Activated T-cell treated with anti-CD3 and anti-CD28 coated beads, Interleukin-2, amount 50 U/mL, for 1 hour (primary cell): ENCODE results near the gene VAC14.

Experiments used
- DNase-seq: peaks from one replicate; pipeline ENCODE4 v3.0.0-alpha.2; 2020

VAC14 gene

DNA sequence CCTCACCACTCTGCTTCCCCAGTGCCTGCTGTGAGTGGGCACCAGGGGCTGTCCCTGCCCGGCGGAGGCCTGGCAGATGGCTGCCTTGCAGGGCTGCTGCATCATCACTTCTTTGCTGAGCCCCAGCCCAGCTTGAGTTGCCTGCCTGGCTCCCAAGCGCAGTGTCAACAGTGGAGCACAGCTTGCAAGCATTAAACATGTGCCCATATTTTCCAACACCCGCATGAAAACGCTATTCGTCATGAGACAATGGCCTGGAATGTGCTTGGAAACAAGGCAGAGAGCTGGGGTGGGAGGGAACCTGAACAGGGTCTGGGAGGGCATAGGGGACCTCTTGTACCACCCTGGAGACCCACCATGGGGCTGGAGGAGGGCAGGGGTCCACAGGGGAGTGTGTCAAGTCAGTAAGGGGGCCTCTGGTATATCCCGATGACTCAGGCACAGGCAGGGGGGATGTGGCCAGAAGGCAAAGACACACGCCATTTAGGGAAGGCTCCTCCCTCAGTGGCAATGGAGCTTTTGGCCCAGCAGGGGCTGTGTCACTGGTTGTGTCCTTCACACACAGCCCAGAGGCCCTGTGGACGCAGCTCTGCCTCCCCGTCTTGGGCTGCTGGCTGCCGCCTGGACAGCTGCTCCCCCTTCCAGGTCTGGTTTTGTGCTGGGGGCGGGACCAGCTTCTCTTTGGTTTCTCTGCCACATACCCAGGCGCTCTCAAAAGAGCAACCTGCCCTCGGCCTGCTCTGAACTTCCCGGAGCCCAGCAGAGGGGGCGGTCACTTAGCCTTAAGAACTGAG is 97.7 kb downstream of the VAC14 start:
- DNase-seq = no peak

DNA sequence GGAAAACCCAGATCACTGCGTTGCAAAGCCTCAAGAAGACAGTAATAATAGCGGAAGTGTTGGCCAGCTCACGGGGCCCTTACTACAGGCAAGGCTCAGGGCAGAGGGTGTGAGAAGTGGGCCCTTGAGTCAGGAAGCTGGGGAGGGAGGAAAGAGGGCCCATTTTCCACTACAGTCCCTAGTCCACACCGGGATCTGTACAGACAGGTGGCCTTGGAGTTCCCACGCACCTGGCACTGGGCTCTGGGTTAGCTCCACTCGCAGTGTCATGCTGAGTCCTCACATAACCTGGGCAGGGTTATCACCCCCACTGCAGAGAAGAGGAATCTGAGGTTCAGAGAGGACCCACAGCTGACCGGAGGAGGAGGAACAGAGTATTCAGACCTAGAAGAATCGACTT is 98.3 kb downstream of the VAC14 start:
- DNase-seq = no peak

DNA sequence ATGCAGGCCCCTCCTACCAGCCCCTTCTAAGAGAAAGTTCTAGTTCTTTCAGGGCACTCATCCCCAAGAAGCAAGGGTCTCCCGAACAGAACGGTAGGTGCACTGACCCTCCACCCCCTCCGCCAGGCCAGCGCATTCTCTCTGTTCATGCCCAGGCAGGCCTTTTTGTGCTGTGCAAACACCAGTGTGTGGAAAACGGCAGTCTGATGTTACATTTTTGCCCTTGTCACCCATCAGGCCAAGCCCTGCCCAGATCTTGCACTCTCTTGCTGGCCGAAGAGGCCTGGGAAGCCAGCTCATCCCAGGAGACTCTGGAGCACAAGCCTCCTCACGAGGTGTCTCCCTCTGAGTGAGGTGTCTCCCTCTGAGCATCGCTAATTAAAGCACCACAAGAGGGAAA is 99.0 kb downstream of the VAC14 start:
- no peak for DNase-seq

DNA sequence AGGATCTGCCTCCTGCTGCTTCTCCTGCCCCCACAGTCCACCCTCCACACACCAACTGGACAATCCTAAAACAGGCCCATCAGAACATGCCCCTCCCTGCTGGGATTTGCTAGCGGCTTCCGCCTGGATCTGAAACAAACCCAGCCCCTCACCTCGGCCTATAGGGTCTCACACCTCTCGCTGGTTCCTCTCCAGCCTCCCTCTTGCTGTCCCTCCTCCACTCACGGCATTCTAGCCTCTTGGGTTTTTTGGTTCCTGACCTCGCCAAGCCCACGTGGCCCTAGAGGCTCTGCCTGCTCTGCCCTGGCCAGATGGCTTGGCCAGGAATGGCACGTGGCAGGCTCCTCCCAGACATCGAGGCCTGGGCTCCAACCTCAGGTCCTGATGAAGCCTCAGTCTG is 99.4 kb downstream of the VAC14 start:
- no peak for DNase-seq

DNA sequence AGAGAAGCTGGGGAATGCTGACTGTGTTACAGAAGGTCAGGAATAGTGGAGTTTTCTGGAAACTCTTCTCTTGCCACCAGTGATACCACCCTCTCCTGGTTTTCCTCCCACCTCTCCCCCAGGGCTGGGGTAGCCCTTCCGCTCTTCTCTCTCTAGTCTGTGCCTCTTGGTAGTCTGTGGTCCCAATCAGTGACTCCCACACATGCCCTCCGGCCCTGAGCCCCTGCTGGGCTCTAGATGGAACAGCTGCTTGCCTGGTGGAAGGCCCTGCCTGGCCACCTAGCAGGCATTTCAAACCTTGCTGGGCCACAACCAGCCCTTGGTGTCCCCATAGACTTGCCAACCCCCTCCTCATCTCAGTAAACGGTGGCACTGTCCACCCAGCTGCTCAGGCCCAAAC is 99.9 kb downstream of the VAC14 start:
- no peak for DNase-seq

DNA sequence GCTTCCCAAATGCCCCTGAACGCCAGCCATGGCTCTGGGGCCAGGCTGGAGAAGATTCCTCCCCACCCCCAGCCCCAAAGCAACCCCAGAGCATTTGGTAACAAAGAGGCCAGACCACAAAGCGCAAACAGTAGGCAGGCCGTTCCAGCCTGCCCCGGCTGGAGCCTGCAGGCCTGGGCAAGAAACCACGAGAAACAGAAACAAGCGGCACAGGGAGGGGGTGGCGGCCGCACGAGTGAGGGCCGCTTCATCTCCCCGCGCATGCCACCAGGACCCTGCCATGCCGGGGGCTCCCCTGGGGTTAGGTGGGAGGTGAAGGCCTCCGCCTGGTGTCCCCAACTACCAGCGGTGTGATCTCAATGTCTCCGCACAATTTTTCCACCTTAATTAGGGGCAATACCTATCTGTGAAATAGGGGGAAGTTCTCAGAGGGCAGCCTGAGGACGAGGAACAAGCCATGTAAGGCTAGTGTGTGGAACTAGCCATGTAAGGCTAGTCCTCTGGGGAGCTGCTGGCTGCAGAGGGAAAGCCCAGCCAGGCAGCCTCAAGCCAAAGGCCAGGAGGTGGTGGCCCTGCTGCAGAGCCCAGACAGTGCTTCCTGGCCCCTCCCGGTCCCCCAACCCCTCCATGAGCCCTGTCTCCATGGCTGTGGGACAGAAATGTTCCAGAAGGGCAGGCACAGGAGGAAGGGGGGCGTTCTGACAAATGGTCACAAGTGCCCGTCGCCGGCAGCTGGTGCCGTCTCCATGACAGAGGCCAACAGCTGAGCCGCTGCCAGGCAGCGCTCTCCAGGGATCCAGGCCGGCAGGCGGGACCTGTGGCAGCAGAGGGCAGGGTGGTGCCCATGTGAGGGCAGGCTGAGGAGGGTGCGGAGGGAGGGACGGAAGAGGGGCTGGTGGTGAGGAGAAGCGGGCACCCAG is 100.6 kb downstream of the VAC14 start:
- no peak for DNase-seq

DNA sequence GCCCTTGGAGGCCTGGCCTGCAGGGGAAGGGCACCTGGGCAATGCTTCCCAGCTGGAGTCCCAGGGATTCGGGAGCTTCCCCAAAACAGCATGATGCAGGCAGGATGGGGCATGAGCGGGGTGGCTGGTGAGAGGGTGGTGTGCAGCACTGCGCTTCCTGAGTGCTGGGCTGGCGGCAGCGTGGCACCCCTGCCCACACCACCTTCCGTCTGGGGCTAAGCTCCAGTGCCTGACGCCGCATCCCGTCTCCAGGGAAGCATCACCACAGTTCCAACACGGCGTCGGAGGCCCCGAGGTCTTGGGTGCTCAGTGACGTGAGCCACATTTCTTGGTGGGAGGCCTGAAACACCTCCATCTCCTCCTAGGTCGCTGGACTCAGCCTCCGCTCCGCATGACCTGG is 101.3 kb downstream of the VAC14 start:
- no peak for DNase-seq

DNA sequence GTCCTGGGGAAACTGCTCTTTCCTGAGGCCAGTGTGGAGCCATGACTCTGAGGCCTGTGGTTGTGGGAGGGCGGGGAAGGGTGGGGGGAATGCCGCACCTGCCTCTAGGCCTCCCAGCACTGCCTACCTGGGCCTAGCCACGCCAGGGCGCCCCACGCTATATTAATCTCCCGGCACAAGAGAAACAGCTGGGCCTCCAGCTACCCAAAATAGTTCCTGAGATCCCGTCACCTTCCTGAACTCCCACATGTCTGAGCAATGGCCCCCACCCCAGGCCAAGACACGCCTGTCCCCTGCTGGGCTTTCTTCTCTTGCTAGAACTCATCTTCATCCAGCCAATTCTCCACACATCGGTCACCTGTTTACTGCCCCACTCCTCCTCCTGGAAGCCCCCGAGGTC is 102.1 kb downstream of the VAC14 start:
- DNase-seq = no peak

DNA sequence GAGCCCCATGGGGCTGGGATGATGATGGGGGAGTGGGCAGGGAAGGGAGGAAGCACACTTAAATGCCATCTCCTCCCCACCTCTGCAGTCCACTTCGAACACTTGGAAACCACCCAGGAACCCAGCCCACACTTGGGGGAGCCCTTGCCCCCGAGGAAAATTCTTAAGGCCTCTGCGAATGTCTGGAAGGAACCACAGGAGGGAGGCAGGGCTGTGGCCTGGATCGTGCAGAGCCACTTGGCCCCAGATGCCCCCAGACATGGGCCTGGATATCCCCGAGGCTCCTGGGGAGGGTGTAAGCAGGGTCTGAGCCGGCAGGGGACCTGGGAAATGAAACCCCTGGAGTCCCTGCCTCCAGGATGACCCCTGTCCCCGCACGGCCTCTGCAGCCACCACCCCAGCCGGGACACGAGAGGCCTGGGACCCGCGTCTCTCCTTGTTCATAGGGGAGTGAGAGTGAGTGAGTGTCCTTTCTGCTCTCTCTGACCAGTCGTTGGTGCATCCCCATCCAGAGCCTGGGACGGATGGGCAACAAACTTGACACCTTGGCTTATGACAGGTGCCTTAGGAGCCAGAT is 103.3 kb downstream of the VAC14 start:
- no peak for DNase-seq

DNA sequence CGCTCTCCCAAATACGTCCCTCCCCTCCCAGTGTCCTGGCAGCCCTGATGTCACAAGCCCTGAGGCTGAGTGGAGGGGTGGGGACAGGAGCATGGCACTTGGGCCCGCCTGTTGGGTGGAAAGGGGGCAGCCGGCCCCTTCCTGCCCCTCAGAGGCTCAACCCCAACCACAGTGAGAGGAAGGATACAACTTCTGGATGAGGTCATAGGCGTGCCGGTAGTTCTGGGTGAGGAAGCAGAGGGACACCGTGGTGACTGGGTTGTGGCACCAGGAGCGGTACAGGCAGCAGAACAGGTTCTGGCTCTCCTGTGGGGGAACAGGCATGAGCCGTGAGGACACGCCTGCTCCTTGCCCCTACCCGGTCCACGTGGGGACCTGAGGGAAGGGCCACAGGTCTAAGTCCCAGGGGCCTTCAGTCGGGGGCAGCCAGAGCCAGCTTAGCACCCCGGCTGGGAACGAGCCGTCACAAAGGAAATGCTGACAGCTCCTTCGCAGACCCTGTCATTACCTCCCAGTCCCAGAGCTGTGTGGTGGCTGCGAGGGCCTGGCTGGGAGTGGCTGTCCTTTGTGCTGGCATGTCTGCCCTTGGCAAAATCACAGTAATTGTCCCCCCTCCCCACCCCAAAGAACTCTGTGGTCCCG is 103.9 kb downstream of the VAC14 start:
- no peak for DNase-seq

DNA sequence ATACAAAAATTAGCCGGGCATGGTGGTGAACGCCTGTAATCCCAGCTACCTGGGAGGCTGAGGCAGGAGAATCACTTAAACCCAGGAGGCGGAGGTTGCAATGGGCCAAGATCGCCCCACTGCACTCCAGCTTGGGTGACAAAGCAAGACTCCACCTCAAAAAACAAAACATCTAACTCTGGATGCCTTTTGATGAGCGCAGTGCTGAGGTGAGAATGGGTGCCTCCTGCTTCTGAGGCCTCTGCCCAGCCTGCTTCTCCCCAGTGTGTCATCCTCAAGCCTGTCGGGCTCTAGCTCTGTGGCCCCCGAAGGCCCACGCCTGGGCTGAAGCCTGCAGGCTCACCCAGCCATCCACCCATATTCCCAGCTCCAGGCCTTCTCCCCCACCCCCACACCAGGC is 104.6 kb downstream of the VAC14 start:
- DNase-seq = no peak

DNA sequence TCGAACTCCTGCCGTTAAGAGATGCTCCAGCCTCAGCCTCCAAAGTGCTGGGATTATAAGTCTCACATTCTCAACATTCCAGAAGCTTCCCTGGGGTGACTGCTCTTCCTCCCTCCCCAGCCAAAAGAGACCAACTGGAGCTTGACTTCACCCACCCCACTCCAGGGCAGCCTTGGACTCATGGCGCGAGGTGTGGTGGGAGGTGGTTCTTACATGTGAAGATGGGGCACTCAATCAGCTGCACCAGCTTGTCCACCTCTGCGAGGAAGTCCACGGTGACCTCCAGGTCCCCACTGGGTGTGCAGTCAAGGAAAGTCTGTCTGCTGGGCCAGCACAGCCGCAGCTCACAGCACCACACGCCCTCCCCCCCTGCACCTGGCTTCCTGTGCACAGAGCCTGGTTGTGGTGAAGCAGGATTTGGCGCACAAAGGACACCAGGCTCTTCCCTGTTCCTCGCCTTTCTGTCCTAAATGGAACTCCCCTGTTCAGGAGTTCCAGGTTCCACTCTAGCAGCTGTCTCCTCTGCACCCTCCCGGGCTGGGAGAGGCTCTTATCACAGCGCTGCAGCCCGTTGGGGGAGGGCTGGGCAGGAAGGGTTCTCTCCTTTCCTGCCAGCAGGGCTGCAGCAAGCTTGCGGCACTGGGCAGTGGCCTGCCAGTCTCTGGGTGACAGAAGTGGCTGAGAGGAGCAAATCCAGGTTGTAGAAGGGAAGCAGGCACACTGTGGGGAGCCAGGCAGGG is 105.5 kb downstream of the VAC14 start:
- DNase-seq = no peak

DNA sequence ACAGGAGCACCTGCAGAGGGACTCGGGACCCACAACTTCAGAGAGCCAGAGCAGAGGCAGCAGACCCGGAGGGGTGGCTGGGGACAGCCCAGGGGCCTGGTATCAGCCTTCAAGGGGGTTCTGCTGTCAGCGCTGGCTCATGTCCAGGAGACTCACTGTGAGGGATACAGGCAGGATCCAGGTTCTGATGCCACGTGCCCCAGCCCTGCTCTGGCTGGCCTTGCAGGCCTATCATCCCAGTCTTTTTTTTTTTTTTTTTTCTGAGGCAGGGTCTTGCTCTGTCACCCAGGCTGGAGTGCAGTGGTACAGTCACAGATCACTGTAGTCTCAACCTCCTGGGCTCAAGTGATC is 106.1 kb downstream of the VAC14 start:
- DNase-seq = no peak

DNA sequence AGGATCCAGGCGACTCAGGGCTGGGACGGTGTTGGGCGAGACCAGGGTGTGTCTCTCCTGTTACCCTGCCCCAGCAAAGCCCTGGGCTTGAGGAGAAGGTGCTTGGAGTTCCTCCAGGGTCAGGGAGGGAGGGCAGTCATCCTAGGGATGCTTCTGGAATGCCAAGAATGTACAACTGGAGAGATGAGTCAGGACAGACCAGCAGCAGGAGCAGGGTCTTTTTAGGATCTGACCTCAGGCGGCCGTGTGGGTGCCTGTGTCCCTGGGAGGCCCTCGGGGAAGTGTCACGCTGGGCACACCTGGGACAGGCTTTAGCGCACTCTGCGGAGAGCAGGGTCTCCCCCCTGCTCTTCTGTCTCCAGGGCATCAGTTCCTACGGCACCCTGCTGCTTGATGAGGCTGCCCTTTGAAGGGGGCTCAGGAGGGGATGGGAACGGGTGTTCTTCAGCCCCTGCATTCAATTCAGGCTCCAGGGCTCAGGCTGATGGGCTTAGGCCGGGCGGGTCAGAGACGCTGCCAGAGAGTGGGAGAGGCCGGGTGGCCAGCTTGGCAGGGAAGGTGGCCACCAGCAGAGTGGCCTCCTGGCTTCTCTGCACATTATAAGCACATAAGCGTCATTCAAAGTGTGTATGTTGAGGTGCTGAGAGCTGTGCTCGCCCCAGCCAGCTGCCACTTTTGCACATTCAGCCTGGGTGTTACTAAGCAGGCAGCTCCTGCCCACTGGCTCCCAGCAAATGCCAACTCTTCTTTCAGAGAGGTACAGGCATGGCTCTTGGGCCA is 106.7 kb downstream of the VAC14 start:
- DNase-seq = no peak

DNA sequence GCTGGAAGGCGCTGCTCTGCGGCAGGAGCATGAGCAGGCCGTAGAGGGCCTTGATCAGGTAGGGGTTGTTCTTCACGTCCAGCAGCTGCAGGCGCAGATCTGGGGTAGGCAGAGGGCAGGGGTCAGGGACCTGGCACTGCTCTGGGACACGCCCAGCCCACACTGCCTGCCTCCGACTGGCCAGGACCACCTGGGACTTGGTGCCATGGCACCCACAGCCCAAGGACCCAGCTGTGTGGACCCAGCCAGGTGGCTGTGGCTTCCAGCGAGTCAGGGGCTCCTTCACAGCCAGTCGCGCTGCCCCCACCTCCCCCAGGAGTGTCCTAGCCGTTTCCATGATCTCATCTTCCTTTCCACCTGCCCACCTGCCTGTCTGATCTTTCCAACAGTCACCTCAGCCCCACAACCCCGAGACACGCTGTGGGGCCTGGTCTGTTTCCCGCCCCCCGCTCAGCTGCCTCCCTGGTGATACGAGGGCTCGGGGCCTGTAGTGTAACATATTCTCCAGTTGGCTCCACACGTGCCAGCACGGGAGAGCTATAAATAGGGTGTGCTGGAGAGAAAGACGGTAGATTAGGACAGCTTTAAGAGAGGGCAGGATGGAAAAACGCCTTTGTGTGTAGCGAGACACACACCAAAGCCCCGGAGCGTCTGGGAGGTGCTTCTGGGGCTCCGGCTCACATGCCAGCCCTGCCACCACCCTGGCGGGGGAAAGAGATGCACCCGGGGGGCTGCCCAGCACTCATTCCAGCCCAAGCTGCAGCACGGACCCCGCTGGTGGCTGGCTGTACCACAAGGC is 107.9 kb downstream of the VAC14 start:
- no peak for DNase-seq

DNA sequence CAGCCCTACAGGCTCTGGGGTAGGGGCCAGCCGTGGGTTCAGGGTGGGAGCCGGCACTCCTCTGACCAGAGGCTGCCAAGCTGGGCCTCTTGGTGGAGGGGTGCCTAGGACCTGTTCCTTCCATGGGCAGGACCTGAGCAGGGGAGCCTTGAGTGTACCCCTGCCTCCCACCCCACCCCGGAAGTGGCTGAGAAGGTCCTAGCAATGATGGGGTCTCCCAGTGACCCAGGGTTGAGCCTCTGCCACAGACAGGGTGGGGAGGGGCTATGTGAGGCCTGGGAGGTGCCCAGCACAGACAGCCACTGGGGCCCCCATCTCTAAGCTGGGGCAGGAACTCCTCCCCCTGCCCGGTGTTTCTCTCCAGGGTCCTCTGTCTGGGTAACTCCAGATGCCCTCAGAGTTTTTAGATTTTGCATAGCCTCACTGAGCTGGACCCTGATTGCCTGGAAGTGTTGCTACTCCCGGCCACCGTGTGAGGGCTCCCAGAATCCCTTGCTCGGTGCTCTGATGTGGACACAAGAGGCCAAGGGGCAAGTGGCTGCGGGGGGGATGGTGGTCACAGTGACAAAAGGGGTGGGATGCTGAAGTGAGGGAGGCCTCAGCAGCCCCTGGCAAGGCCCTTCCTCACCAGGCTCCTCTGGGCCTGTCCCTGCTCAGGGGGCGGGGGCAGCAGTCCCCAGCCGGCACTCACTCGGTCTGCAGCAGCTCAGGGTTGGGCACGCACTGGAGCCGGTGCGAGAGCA is 108.7 kb downstream of the VAC14 start:
- DNase-seq = no peak

DNA sequence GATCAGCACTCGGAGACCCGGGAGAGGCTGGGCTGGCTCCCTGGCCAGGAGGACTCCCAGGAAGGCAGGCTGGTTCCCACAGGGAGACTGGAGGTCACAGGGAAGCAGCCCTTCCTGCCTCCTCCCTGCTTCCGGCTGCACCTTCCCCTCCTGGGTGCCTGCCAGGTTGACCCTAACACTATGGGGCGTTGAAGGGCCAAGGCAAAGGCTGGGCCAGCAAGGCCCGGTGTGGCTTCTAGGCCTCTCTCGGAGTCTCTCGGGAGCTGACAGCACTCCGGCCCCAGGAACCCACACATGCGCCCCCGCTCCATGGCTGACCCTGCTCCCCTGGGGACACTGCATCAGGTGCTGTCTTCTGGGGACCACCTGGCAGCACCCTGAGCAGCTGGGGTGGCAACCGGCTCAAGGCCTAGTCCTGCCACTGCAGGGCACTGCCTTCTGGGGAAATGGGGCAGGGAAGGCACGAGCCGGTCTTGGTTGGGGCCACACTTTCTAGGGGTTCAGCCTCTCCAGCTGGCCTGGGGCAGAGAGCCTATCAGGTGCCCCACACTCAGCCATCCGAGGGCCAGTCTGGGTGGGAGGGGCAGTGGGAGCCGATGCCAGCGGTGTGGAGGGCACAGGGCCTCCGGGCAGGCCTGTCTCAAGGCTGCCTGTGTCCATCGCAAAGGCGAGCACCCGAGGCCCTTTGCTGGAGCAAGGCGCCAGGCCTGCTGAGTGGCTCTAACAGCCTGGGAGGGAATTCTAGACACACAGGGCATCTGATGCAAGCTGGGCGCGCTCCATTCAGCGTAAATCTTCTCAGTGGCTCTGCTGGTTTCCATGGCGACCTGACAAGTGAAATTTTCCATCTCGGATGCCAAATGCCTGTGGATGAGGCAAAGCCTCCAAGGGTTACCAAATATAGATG is 109.5 kb downstream of the VAC14 start:
- no peak for DNase-seq

DNA sequence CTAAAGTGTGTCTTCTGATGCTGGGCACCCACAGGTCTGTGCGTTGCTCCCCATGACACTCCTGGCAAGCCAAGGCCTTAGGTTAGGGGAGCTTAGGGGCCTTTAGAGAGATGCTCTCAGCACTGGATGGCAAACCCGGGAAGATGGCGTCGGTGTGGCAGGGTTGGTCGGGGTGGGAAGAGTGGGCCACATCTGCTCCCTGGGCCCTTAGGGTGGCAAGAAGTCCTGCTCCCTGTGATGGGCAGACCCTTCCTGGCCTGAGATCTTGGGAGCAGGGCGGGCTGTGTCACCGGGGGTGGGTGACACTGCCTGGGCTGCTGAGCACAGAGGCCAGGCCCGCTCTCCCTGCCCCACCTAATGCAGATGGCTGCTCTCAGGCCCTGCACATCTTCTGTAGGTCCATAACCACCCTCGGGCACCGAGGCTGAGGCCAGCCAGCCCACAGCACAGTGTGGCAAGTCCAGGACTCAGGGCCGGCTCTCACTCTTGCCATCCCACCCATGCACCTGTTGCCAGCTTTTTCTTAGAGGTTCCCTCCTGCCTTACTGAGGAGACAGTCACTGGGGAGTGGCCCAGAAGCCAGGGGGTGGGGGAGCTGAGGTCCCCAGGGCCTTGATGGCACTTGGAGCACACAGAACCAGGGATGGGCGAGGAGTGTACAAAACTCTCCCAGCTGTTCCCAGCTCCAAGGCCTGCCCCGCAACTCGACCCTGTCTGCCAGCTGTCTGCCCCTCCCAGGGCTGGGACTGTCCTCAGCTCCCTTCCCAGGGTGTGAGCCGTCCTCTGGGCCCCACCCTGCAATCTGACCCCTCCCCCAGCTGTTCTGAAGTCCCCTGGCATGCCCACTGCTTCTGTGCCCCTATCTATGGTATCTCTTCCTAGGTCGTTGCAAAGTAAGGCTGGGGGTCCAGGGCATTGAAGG is 110.7 kb downstream of the VAC14 start:
- no peak for DNase-seq
